Caco-2 (cell line): ENCODE results near the gene ATP6AP2. TPM values are rescaled to one million over a fixed set of nuclear protein-coding genes. Genes with fewer than 3 reads are reported as not detected.

Experiments used
- BruUV-seq: library from RNA; stranded (reverse); fragments of 400-500 nt; replicated peaks from 2 replicates; lab custom pipeline; 2021; lab: Mats Ljungman, UMichigan
- CTCF ChIA-PET: fragments of 300-600 bp; sonication (Branson Sonifier 250); formaldehyde crosslinking; loops from one replicate; lab custom pipeline; 2022; ENCODE audit warnings: antibody characterized with exemption; lab: Charles Lee
- POLR2A ChIA-PET: fragments of 300-600 bp; sonication (Branson Sonifier 250); formaldehyde crosslinking; loops from one replicate; lab custom pipeline; 2022; ENCODE audit warnings: antibody characterized with exemption; lab: Charles Lee
- DNase-seq, 2 experiments: peaks; one replicate each; pipeline versions ENCODE4 v3.0.0 to v3.0.0-alpha.2; 2020 to 2022
- H3K27me3 ChIP-seq: replicated peaks from 2 replicates; pipeline ENCODE4 v1.6.0; 2011; ENCODE audit warnings: low read length; ENCODE audit not compliant: control insufficient read depth, insufficient read depth
- H3K36me3 ChIP-seq: 2 replicates; pipeline ENCODE4 v1.5.1; 2011; ENCODE audit warnings: low read length; ENCODE audit not compliant: control insufficient read depth, insufficient read depth
- H3K4me1 ChIP-seq: fragments of 250-450 bp; sonication (Bioruptor Pico); 2 replicates; pipeline ENCODE4 v1.5.1; 2020; ENCODE audit warnings: mild to moderate bottlenecking
- H3K4me3 ChIP-seq: 2 replicates; pipeline ENCODE4 v1.5.1; 2011; ENCODE audit warnings: low read depth, mild to moderate bottlenecking, control low read depth, low read length
- H3K9me3 ChIP-seq: fragments of 250-450 bp; sonication (Bioruptor Pico); 2 replicates; pipeline ENCODE4 v1.5.1; 2020; ENCODE audit warnings: mild to moderate bottlenecking, moderate library complexity
- H3K27ac Mint-ChIP-seq: one replicate; pipeline ENCODE4 v1.8.0; 2022; ENCODE audit warnings: mixed read lengths; ENCODE audit not compliant: unreplicated experiment
- H3K27me3 Mint-ChIP-seq: one replicate; pipeline ENCODE4 v1.8.0; 2022; ENCODE audit warnings: mixed read lengths; ENCODE audit not compliant: insufficient read depth, unreplicated experiment
- H3K36me3 Mint-ChIP-seq: one replicate; pipeline ENCODE4 v1.8.0; 2022; ENCODE audit warnings: mild to moderate bottlenecking, mixed read lengths; ENCODE audit not compliant: insufficient read depth, unreplicated experiment
- H3K4me1 Mint-ChIP-seq: one replicate; pipeline ENCODE4 v1.8.0; 2022; ENCODE audit warnings: low read depth, mixed read lengths; ENCODE audit not compliant: unreplicated experiment
- H3K4me3 Mint-ChIP-seq: one replicate; pipeline ENCODE4 v1.8.0; 2022; ENCODE audit warnings: mild to moderate bottlenecking, moderate library complexity, mixed read lengths; ENCODE audit not compliant: unreplicated experiment
- H3K9me3 Mint-ChIP-seq: one replicate; pipeline ENCODE4 v1.8.0; 2022; ENCODE audit warnings: mixed read lengths; ENCODE audit not compliant: unreplicated experiment
- CTCF ChIP-seq, 2 experiments: fragments of 200-600 bp in 1 of 2; IDR thresholded peaks; 1 replicate in 1 of 2; 2 replicates in 1 of 2; pipeline versions ENCODE4 v1.5.1 to v1.8.0; 2011 to 2022; ENCODE audit warnings: antibody characterized with exemption in 1 of 2, control low read depth in 1 of 2, inconsistent platforms in 1 of 2, low read depth in 1 of 2, low read length in 1 of 2, mild to moderate bottlenecking in 1 of 2, moderate library complexity in 1 of 2; ENCODE audit not compliant: insufficient read depth in 1 of 2, severe bottlenecking in 1 of 2, unreplicated experiment in 1 of 2
- intact Hi-C: fragments of 100-400 bp; cut with micrococcal nuclease; formaldehyde crosslinking; loops from one replicate; pipeline ENCODE4 v1.10.0; 2022; ENCODE audit not compliant: unreplicated experiment
- total RNA-seq: library from RNA; stranded (reverse); gene quantifications from 2 replicates; pipeline ENCODE4 v1.2.3, GENCODE V29; 2022

ATP6AP2 gene
- total RNA-seq, 1 experiment from 2014 or later: 90.0 TPM

GRCh38 chrX:40623139-40623536 is 42.4 kb downstream of the ATP6AP2 start, which contains the start of gene MPC1L:
TSS of gene MPC1L (plus strand) at chrX:40623428. CDS start at chrX:40623566, 138 bp downstream.
- Histone ChIP-seq H3K9me3 (no peaks in the 10 kb centered on the region), H3K36me3 (no peaks in the 10 kb centered on the region), H3K4me3 (no peak within 1 kb of the TSS), H3K27me3 (no peaks in the 10 kb centered on the region), H3K4me1 (no peaks in the 10 kb centered on the region)
- intact Hi-C loops: no loop called here
- no peaks in the 10 kb centered on the region for H3K4me1 Mint-ChIP-seq
- BruUV-seq: no TSS peak
- CTCF ChIA-PET: no interaction called here
- POLR2A ChIA-PET: no interaction called here
- no peaks in the 10 kb centered on the region for H3K27me3 Mint-ChIP-seq
- TF ChIP-seq CTCF (IDR thresholded peaks at IDR 0.05; ENCODE audit: insufficient read depth in 1 of 2, low read depth in 1 of 2, low read length in 1 of 2, severe bottlenecking in 1 of 2, unreplicated experiment in 1 of 2): no peak
- H3K9me3 Mint-ChIP-seq: no peaks in the 10 kb centered on the region
- H3K36me3 Mint-ChIP-seq: peaks cover 1% of the 10 kb centered on the region
- H3K27ac Mint-ChIP-seq: no peak within 1 kb of the TSS
- DNase-seq: no peak
- no peak within 1 kb of the TSS for H3K4me3 Mint-ChIP-seq

- Mint-ChIP-seq H3K27me3 (no peaks in the 10 kb centered on the region), H3K4me3 (no peak overlapping the region), H3K9me3 (no peaks in the 10 kb centered on the region), H3K27ac (no peak overlapping the region), H3K4me1 (no peaks in the 10 kb centered on the region), H3K36me3 (peaks cover 5% of the 10 kb centered on the region)
- no peak for DNase-seq
- intact Hi-C loops: no loop called here
- no peak for TF ChIP-seq CTCF (IDR thresholded peaks at IDR 0.05; ENCODE audit: insufficient read depth in 1 of 2, low read depth in 1 of 2, low read length in 1 of 2, severe bottlenecking in 1 of 2, unreplicated experiment in 1 of 2)
- H3K4me1 ChIP-seq: no peaks in the 10 kb centered on the region
- POLR2A ChIA-PET: no interaction called here
- no peaks in the 10 kb centered on the region for H3K36me3 ChIP-seq
- H3K27me3 ChIP-seq: no peaks in the 10 kb centered on the region
- BruUV-seq: no TSS peak
- CTCF ChIA-PET: no interaction called here
- no peak overlapping the region for H3K4me3 ChIP-seq
- H3K9me3 ChIP-seq: no peaks in the 10 kb centered on the region
Observed at GRCh38 chrX:40623665-40624064, 42.9 kb downstream of the ATP6AP2 start.

GRCh38 chrX:40625294-40625693 is 44.5 kb downstream of the ATP6AP2 start:
- H3K4me1 Mint-ChIP-seq: no peaks in the 10 kb centered on the region
- ChIA-PET CTCF (no interaction called here), POLR2A (no interaction called here)
- no peak overlapping the region for H3K4me3 Mint-ChIP-seq
- H3K36me3 ChIP-seq: no peaks in the 10 kb centered on the region; the same call in 1 of the 2 replicates
- no peaks in the 10 kb centered on the region for H3K27me3 Mint-ChIP-seq
- H3K36me3 Mint-ChIP-seq: peaks cover 5% of the 10 kb centered on the region
- H3K9me3 ChIP-seq: no peaks in the 10 kb centered on the region
- H3K27ac Mint-ChIP-seq: no peak overlapping the region
- BruUV-seq: no TSS peak
- no peaks in the 10 kb centered on the region for H3K9me3 Mint-ChIP-seq
- no peak for TF ChIP-seq CTCF (IDR thresholded peaks at IDR 0.05; ENCODE audit: insufficient read depth in 1 of 2, low read depth in 1 of 2, low read length in 1 of 2, severe bottlenecking in 1 of 2, unreplicated experiment in 1 of 2)
- no peak for DNase-seq
- intact Hi-C loops: no loop called here
- H3K27me3 ChIP-seq: no peaks in the 10 kb centered on the region
- H3K4me1 ChIP-seq: no peaks in the 10 kb centered on the region
- H3K4me3 ChIP-seq: no peak overlapping the region
